ENCODE measurements around the gene USP22.
"Not testable (repeated sequence)": the region's sequence is repeated elsewhere in the genome, so short reads cannot be mapped to it uniquely, and the experiment has no call there.

The USP22 gene

DNA sequence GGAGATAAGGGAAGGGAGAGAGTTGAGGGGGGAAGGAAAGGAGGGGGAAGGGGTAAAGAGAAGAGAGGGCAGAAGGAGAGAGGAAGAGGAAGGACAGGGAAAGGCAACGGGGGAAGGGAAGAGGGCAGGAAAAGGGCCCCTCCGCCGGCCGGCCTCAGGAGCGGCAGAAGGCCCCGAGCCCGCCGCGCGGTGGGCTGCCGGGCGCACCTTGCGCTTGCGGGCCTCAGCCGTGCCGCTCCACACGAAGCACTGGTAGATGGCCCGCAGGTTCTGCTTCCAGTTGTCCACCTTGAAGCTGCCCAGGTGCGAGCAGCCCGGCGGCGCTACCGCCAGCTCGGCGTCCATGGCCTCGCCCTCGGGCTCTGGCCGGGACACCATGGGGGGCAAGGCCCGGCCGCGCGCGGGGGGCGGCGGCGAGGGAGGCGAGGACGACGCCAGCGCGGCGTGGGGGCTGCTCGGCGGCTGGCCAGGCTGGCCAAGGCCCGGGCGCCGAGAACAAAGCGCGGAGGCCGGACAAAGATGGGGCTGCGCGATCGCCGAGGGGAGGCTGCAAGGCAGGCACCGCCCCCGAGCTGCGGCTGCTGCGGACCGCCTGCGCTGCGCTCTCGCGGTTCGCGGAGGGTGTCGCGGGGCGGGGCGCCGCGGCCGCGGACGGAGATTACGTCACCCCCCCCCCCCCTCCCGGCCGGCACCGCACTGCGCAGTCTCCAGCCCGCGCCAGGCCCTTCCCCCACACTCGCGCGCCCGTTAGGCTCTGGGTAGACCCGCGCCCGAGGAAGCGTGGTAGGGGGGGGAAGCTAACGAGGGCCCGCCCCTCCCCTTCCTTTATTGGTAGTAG, at the start of gene USP22:
TSS of gene USP22 (minus strand) at position 554 of the 838 bp plus-strand sequence. CDS start at position 378, 176 bp downstream.
- DNase-seq (ENCODE audit: low spot score), result peak; percentile 24

- no peak for DNase-seq (ENCODE audit: low spot score)
Measured at GRCh38 chr17:21090902-21091618, 48.2 kb upstream of the USP22 start.

DNA sequence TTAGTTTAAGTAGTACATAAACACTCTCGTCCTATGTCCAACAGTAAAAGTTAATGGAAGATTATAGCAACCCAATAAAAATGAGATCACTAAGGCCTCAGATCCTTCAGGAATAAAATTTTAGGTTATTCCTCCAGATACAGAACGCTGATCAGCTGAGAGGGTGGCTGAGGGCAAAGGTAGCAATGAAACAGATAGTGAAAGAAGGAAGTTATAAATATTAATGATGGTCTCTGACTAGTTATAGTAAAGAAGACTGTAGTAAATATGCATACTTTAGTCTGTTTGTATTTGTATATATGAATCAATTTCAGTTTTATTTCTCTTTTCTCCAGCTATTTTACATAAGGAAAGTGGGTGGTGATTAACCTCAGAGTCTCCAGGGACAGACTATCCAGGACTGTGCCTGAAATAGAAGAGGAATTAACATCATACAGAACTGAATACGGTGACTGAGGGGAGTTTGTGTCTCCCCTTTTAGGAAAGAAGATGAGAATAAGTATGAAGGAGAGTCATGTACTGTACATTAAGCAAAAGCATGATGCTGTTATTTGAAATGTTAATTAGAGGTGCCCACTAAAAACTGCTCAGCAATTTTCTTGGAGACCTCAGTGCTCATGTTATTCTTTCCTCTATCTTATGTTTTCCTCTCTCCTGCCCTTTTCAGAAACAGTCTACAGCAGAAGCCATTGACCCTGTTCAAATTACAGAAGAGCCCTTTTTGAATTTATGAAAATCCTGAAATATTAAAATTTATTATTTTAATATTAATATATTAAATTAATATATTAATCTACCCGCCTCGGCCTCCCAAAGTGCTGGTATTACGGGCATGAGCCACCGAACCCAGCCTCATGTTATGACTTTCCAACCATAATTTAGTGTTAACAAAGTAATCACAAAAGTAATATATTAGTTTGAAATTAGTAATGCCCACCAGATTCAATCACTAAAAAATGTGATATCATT, 47.4 kb upstream of the USP22 start:
- no peak for DNase-seq (ENCODE audit: low spot score)

DNA sequence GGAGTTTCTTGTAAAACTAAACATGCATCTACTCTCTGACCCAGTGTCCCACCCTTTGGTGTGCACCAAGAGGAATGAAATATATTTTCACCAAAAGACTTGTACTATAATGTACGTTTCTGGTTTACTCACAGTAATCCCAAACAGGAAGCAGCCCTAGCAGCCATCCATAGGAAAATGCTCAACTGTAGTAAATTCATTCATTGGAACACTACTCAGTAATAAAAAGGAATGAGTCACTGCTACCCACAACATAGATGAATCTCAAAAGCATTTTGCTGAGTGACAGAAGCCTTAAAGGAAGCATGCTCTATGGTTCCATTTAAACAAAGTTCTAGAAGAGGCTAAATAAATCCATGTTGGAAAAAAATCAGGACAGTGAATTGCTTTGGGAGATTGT, 46.3 kb upstream of the USP22 start:
- DNase-seq (ENCODE audit: low spot score), result peak; percentile 82

DNA sequence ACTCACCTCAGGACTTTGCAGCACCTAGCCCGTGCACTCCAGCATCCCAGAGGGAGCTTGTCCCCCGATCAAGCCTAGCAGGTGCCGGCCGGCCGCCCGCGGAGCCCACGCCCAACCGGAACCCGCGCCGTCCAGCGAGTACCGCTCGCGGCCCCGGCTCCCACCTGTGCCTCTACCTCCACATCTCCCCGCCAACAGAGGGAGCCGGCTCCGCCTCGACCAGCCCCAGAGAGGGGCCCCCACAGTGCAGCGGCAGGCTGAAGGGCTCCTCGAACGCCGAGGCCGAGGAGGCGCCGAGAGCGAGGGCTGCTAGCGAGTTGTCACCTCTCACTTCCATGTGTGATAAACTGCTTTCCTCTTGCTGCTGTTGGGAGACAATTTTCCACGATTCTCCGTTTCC, 42.9 kb upstream of the USP22 start:
- no peak for DNase-seq (ENCODE audit: low spot score)

DNA sequence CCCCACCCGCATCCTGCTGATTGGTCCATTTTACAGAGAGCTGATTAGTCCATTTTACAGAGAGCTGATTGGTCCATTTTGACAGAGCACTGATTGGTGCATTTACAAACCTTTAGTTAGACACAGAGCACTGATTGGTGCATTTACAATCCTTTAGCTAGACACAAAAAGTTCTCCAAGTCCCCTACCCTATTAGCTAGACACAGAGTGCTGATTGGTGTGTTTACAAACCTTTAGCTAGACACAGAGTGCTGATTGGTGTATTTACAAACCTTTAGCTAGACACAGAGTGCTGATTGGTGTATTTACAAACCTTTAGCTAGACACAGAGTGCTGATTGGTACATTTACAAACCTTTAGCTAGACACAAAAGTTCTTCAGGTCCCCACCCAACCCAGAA, 42.5 kb upstream of the USP22 start:
- not testable (repeated sequence) for DNase-seq (ENCODE audit: low spot score)

DNA sequence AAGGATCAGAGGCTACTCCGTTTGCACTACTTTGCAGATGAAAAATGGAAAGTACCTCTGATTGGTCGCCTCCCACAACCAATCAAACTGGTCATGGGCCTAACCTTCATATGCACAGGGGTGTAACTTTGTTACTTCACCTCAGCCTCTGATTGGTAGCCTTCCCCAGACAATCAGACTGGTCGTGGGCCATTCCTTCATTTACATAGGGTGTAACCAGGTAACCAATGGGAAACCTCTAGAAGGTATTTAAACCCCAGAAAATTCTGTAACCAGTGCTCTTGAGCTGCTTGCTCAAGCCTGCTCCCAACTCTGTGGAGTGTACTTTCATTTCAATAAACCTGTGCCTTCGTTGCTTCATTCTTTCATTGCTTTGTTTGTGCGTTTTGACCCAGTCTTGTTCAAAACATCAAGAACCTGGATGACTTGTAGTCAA, 39.2 kb upstream of the USP22 start:
- DNase-seq (ENCODE audit: low spot score), result no peak

DNA sequence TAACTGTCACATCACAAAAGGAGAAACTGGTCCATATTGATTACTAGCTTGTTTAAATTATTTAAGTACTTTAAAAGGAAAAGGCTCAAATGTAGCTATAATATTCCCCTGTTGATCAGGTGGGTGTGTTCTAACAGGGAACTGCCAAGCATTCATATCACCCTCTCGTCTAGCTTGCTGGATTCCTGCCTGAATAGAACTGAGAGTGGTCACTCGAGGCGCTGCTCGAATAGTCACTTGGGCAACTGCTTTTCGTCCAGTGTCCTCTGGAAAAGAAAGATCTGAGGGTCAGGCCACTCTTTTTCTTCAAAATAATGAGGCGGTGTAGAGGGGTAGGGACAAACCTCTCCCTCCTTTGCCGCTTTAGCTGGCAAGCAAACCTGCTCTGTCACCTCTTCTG, 36.4 kb upstream of the USP22 start:
- no peak for DNase-seq (ENCODE audit: low spot score)

DNA sequence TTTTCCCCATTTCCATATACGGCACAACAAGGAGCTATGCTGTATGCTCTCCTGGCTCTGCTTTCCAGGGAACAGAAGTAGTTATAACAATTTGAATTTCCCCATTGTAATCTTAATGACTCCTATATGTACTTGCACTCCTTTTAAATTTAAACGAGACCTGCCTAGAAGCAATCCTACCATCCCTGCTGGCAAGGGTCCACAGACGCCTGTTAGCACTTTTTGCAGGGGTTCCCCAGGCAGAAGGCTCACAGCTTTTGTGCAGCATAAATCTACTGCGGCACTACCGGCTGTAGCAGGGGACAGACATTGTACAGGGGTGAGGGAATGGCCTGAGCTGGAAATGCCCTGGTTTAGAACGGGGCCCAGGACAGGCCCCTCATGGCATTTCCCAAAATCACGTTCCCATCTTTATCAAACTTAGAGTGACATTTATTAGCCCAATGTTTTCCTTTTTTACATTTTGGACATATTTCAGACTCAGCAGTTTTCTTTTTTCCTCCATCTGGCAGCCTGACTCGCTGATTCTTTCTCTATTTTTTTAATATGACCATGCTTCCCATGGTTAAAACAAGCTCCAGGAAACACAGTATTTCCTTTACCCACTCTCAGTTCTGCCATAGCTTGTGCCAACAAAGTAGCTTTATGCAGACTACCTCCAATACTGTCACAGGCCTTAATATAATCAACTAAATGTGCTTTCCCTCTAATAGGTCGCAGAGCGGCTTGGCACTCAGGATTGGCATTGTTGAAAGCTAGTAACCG, 35.4 kb upstream of the USP22 start:
- DNase-seq (ENCODE audit: low spot score), result no peak

DNA sequence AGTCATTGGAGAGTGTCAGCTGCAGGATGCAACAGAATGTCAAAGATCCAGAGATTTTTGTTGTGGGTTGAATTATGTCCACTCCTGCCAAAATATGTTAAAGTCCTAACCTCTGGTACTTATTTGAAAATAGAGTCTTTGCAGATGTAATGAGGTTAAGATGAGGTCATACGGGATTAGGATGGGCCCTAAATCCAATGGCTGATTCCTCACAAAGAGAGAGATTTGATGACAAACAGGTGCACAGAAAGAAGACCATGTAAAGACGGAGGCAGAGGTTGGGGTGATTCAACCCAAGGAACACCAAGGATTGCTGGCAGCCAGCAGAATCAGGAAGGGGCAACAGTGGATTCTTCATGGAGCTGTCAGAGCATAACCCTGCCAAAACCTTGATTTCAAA, 34.5 kb upstream of the USP22 start:
- no peak for DNase-seq (ENCODE audit: low spot score)

DNA sequence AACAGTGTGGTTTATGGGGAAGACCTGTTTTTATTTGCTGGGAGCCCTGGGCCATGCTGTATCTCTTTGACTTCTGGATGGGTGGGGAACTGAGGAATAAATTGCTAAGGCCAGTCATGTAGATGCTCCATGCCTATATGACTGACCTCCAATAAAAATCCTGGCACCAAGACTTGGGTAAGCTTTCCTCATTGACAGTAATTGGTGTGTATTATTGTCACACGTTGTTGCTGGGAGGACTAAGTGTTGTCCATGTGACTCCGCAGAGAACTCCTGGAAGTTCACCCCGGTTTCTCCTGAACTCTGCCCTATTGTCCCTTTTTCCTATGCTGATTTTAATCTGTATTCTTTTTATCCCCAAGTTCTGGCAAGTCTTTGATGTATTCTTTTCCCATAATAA, 33.4 kb upstream of the USP22 start:
- no peak for DNase-seq (ENCODE audit: low spot score)

DNA sequence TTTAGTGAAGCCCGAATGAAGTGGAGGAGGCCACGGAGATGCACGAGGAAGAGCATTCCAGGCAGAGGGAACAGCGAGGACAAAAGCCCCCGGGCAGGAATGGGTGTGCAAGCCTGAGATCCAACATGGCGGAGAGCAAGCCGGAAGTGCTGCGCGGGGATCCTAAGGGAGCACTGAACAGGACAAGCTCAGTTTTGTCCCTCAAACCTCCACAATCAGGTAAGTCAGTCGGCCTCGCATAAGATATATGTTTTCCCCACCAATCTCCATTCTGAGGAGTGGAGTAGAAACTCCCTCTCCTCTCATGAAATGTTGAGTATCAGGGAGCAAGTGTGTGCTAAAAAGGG, 32.9 kb upstream of the USP22 start:
- no peak for DNase-seq (ENCODE audit: low spot score)

GRCh38 chr17:21072745-21073197, 30.0 kb upstream of the USP22 start:
- no peak for DNase-seq (ENCODE audit: low spot score)

GRCh38 chr17:21066394-21066793, 23.6 kb upstream of the USP22 start:
- DNase-seq (ENCODE audit: low spot score), result no peak

DNA sequence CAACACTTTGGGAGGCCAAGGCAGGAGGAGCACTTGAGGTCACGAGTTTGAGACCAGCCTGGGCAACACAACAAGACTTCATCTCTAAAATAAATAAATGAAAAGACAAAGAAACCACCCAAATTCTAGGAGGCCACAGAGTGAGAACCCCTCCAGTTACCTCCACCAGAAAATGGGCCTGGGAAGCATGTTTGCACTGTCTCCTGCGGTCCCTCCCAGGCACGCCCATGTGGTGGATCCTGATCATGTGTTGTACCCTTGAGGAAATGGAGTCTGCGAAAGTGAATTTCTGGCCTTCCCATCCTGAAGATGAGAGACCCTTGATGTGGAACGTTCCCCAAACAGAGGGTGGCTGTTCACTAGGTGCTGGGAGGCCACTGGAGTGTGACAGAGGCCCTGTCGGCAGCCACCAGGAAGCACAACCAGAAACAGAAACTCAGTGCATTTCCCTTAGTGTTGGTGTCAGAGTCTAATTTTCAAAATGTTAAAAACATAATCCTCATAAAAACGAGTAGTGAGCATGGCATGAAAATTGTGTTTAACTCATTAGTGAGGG, 19.2 kb upstream of the USP22 start:
- no peak for DNase-seq (ENCODE audit: low spot score)

DNA sequence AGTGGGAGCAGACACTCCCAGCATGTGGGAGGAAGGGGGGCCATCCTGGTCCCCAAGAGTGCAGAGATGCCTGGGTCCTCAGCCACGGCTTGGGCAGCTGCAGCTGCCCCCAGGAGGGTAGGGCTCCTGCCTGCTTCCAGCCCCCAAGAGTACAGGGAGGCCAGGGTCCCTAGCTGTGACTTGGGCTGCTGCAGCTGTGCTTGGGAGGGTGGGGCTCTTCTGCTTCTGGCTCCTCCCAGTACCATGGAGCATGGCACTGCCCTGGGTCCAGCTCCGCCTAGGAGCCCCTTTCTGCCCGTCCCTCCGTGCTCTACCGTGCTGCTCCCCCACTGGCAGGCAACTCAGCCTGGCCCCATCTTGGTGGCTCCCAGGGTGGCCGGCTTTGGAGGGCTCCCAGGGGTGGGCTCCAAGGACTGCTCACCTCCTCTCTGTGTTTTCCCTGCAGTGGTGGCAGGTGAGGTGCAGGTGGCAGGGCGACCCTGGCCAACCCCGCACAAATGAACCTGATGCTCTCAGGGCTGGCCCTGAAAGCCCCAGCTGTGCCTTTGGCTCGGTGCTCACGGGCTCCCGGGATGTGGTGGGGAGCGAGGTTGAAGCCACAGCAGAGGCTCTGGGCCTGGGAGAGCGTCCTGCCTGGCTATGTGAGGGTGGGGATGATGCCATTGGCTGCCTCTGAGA, 18.5 kb upstream of the USP22 start:
- no peak for DNase-seq (ENCODE audit: low spot score)

DNA sequence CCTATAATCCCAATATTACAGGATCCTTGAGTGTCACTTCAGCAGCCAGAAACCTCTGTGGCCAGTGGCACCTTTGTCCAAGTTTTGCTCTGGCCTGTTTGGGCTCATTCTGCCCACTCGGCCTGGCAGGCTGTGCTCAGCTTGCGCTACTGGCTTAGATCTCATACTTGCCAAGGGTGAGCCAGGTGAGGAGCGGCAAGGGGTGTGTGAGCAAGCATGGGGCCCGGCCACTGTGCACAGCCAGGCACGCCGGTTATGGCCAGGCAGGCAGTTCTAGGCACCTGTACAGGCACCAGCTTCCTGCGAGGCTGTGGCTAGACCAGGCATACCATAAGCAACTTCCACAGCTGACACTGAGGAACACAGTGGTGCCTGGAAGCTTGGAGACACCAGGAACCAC, 16.9 kb upstream of the USP22 start:
- DNase-seq (ENCODE audit: low spot score), result no peak

DNA sequence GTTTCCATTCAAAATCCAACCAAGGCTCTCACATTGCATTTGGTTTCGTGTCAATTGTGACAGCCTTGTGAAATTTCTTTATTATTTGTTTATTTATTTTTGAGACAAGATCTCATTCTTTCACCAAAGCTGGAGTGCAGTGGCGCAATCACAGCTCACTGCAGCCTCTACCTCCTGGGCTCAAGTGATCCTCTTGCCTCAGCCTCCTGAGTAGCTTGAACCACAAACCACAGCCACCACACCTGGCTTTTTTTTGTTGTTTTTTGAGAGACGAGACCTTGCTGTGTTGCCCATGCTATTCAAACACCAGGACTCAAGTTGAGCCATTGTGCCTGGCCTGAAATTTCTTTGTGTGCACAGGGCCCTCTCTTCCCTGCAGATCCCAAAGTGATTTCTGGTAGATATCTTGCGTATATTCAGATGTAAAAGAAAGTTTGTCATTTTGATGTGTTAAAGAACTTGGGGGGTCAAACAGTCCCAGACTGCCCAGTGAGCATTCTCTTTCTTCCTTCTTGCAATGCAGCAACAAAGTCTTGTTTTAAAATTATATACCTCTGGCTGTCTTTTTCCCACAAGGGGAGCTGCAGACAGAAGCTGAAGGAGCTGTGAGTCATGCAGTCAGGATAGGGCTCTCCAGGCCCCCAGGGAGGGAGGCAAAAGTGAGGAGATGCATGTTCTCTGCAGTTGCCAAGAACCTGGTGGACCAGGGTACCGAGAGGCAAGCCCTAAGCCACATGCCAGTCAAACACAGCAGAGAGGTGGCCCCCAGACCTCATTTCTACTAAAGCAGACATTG, 15.5 kb upstream of the USP22 start:
- peak; percentile 39 for DNase-seq (ENCODE audit: low spot score)

DNA sequence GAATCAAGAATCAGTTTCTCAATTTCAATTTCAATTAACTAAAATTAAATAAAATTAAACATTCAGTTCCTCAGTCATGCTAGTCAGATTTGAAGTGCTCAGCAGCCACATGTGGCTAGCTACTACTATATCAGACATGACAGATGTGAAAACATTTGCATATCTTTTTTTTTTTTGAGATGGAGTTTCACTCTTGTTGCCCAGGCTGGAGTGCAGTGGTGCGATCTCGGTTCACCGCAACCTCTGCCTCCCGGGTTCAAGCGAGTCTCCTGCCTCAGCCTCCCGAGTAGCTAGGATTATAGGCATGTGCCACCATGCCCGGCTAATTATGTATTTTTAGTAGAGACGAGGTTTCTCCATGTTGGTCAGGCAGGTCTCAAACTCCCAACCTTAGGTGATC, 10.2 kb upstream of the USP22 start:
- DNase-seq (ENCODE audit: low spot score), result not testable (repeated sequence)

DNA sequence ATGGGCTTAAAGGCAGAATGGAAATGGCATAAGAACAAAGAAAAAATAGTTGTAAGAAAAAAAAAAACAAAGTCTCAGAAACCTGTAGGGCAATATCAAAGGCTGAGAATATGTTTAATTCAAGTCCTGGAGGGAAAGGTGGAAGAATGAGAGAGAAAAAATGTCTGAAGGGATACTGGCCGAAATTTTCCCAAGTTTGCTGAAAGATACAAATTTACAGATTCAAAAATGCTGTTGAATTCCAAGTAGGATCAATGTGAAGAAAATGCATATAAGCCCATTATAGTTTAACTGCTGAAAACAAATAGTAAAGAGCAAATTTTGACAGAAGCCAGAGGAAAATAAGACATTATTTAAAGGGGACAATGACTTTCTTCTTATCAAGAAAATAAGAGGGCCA, 6.6 kb upstream of the USP22 start:
- no peak for DNase-seq (ENCODE audit: low spot score)

All from kidney tubule cell (primary cell).